CD4-positive, alpha-beta T cell treated with Interleukin-4 for 1 hour (primary cell): ENCODE measurements around the gene TPD52L2.
A peak's percentile ranks its signal among the peaks of the same experiment; 100 is the strongest.

Source experiments
- DNase-seq, 2 donors: peaks; one replicate each; pipeline ENCODE4 v3.0.0-alpha.2; 2020 to 2022

TPD52L2 gene

GRCh38 chr20:63881451-63882226 lies 16.6 kb downstream of the TPD52L2 start:
- DNase-seq = no peak

GRCh38 chr20:63882257-63883200 lies 17.5 kb downstream of the TPD52L2 start:
- DNase-seq = no peak

- no peak for DNase-seq
Observed at GRCh38 chr20:63883201-63883593, 18.1 kb downstream of the TPD52L2 start.

GRCh38 chr20:63884506-63885263 lies 19.6 kb downstream of the TPD52L2 start:
- DNase-seq = no peak

GRCh38 chr20:63885264-63886053 lies 20.4 kb downstream of the TPD52L2 start:
- DNase-seq = no peak

- no peak for DNase-seq
Observed at GRCh38 chr20:63886054-63886419, 21.0 kb downstream of the TPD52L2 start.

- DNase-seq = no peak
Observed at GRCh38 chr20:63886921-63887320, 21.9 kb downstream of the TPD52L2 start.

GRCh38 chr20:63889241-63890200 lies 24.5 kb downstream of the TPD52L2 start:
- peak in 1 of 2 donors; percentile 19 for DNase-seq

GRCh38 chr20:63890201-63890576 lies 25.1 kb downstream of the TPD52L2 start:
- DNase-seq = no peak

- DNase-seq = no peak
Observed at GRCh38 chr20:63890616-63891015, 25.5 kb downstream of the TPD52L2 start.

GRCh38 chr20:63891061-63892002 lies 26.3 kb downstream of the TPD52L2 start:
- no peak for DNase-seq

GRCh38 chr20:63892402-63892801 lies 27.3 kb downstream of the TPD52L2 start:
- DNase-seq = no peak

- no peak for DNase-seq
Observed at GRCh38 chr20:63893999-63894357, 28.9 kb downstream of the TPD52L2 start.

GRCh38 chr20:63894358-63895201 lies 29.5 kb downstream of the TPD52L2 start, which contains the start of gene DNAJC5:
Gene DNAJC5 (plus strand): TSS chr20:63895126. CDS start chr20:63928346, 33,220 bp downstream.
- peak; percentile 97 for DNase-seq

GRCh38 chr20:63895202-63895951 lies 30.3 kb downstream of the TPD52L2 start:
- no peak for DNase-seq

- peak in 1 of 2 donors; percentile 66 for DNase-seq
Observed at GRCh38 chr20:63895952-63896263, 30.8 kb downstream of the TPD52L2 start.

GRCh38 chr20:63896264-63897105 lies 31.4 kb downstream of the TPD52L2 start:
- DNase-seq = peak; percentile 27 to 52
